Subcutaneous adipose tissue (tissue), 4 donors: Measurements from ENCODE around the gene RDH12. TPM values are rescaled to one million over a fixed set of nuclear protein-coding genes. Genes with fewer than 3 reads are reported as not detected.

ENCODE experiments used
- total RNA-seq, 4 donors: library from RNA; depleted of rRNA; stranded (reverse); fragments of >200 nt; gene quantifications; one replicate each; pipeline ENCODE4 v1.1.0, GENCODE V29; 2016
- TF ChIP-seq, protein P1 (sequence below): fragments of 450-650 bp; IDR thresholded peaks from one replicate; pipeline ENCODE4 v1.5.1; 2016; ENCODE audit warnings: low read depth, mild to moderate bottlenecking, control low read depth, antibody characterized with exemption, moderate library complexity

Gene RDH12
- total RNA-seq, 4 donors from 2014 or later: 1.5 TPM; not detected in 3

GRCh38 chr14:67704484-67705089 is 2.9 kb downstream of the RDH12 start:
- TF ChIP-seq, protein P1, sequence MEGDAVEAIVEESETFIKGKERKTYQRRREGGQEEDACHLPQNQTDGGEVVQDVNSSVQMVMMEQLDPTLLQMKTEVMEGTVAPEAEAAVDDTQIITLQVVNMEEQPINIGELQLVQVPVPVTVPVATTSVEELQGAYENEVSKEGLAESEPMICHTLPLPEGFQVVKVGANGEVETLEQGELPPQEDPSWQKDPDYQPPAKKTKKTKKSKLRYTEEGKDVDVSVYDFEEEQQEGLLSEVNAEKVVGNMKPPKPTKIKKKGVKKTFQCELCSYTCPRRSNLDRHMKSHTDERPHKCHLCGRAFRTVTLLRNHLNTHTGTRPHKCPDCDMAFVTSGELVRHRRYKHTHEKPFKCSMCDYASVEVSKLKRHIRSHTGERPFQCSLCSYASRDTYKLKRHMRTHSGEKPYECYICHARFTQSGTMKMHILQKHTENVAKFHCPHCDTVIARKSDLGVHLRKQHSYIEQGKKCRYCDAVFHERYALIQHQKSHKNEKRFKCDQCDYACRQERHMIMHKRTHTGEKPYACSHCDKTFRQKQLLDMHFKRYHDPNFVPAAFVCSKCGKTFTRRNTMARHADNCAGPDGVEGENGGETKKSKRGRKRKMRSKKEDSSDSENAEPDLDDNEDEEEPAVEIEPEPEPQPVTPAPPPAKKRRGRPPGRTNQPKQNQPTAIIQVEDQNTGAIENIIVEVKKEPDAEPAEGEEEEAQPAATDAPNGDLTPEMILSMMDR: no peak

GRCh38 chr14:67705211-67705610 is 3.5 kb downstream of the RDH12 start:
- TF ChIP-seq, protein P1: no peak

DNA sequence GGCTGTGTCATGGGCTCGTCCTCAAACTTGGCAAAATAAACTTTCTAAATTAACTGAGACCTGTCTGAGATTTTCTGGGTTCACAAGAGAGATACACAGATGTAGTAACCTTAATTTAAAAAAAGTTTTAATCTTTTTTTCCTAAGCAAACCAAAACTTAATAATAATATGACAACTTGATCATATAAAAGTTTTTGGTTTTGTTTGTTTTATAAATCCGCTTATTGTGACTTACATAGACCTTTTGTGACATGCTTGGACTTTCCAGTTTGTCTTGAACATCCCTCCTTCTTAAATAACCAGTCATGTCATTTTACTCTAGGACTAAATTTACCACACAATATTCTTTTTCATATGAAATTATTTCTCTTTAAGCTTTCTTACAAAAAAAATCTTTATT is 8.5 kb downstream of the RDH12 start:
- TF ChIP-seq, protein P1: no peak

DNA sequence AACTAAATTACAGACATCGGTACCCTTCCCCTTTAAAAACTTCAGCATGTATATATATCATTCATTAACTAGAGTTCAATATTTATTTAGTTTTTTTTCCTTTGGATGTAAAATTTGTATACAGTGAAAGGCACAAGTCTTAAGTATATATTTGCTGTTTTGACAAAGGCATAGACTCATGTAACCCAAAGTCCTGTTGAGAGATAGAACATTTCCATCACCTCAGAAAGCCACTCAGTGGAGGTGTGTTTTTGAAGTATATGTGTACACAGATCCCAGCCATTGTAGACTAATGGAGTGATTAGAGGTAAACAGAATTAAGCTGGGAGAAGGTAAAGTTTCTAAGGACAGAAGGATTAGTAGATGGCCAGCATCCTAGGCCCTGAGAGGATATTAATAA is 15.4 kb downstream of the RDH12 start:
- TF ChIP-seq, protein P1: no peak

DNA sequence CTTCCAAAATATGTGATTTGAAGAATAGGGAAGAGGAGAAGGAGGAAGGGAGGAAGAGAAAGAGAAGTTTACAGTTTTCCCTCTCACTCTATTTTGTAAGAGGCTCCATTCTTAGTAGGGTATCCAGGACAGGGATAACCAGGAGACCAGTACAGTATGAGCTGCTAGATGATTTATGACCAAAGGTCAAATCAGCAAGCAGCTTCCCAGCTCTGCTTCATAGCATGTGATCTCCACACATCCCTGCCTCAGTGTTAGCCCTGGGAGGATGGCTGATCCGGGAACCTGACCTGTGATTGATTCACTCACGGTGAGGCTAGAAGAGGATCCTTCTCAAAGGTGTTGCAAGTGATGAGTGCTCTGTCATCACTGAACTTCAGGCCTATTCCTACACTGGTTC is 16.6 kb downstream of the RDH12 start:
- TF ChIP-seq, protein P1: no peak

- TF ChIP-seq, protein P1: no peak
These were observed 18.2 kb downstream of the RDH12 start for GRCh38 chr14:67719866-67720265.

DNA sequence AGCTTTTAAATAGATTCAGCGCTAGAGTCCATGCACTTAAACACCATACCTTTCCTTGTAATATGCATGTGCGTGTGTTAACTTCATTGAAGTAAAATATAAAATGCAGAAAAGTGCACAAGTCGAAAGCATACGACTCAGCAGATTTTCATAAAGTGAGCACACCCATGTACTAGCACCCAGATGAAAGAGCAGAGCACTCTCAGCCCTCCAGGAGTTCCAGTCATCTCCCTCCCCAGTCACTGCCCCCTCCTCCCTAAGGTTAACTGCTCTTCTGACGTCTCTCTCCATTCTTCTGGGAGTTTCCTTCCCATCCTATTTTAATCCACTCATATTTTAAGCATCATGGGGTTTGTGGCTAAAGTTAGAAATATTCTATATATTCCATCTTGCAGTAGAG is 20.2 kb downstream of the RDH12 start:
- TF ChIP-seq, protein P1: no peak
